HG02885 (cell line): ENCODE results near the gene C6orf47.

Source experiments
- ATAC-seq: cut with Tn5 transposase; IDR thresholded peaks from one replicate; pipeline ENCODE4 v1.9.1; 2021; ENCODE audit warnings: mild to moderate bottlenecking; ENCODE audit not compliant: unreplicated experiment, poor library complexity

C6orf47 gene

GRCh38 chr6:31640612-31641011 is 20.0 kb downstream of the C6orf47 start:
- ATAC-seq, result no peak

- ATAC-seq, result no peak
Observed at GRCh38 chr6:31639449-31639861, 21.1 kb downstream of the C6orf47 start.

- no peak for ATAC-seq
Observed at GRCh38 chr6:31639043-31639442, 21.5 kb downstream of the C6orf47 start.

- ATAC-seq, result no peak
Observed at GRCh38 chr6:31636698-31637596, 23.6 kb downstream of the C6orf47 start.

DNA sequence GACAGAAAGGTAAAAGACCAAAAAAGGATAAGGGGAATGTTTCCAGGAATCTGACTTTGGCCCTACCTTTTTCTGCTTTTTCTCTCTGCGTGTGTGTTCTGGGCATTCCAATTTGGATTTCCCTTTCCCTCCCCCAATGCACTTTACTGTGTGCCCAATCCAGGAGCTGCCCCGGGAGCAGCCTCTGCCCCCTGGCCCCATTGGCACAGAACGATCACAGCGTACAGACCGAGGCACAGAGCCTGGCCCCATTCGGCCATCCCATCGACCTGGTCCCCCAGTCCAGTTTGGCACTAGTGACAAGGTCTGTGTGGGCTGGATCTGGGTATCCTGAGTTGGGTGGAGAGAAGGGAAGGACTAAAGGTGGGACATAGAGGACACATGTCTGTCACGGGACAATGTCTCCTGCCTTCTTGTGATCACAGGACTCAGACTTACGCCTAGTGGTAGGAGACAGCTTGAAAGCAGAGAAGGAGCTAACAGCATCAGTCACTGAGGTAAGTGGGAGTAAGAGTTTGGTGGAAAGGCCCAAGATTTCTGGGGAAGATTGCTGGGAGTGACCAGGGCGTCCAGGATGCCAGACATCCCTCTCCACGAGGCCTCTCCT is 25.5 kb downstream of the C6orf47 start:
- ATAC-seq, result no peak

DNA sequence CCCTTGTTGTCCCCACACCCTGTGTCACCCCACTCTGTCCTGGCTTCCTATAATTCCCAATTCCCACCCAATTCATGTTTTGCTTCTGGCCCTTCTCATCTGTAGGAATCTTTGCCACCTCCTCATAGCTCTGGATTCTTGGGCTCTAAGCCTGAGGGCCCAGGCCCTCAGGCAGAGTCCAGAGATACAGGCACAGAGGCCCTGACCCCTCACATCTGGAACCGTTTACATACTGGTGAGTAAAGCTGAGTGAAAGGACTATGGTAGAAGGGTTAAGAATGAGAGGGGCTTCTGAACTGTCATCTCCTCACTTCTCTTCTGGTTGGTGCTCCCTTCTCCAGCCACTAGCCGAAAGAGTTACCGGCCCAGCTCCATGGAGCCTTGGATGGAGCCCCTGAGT is 26.4 kb downstream of the C6orf47 start:
- ATAC-seq, result no peak

GRCh38 chr6:31633447-31633846 is 27.1 kb downstream of the C6orf47 start:
- no peak for ATAC-seq

DNA sequence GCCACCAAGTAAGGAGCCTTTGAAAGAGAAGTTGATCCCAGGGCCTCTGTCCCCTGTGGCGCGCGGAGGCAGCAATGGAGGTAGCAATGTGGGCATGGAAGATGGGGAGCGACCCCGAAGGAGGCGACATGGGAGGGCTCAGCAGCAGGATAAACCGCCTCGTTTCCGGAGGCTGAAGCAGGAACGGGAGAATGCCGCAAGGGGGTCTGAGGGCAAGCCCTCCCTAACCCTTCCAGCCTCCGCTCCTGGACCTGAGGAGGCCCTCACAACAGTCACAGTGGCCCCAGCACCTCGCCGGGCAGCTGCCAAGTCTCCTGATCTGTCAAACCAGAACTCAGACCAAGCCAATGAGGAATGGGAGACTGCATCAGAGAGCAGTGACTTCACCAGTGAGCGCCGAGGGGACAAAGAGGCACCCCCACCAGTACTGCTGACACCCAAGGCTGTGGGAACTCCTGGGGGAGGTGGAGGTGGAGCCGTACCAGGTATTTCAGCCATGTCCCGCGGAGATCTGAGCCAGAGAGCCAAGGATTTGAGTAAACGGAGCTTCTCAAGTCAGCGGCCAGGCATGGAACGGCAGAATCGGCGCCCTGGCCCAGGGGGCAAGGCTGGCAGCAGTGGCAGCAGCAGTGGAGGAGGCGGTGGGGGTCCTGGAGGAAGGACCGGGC is 28.2 kb downstream of the C6orf47 start:
- ATAC-seq, result no peak

- ATAC-seq, result no peak
Observed at GRCh38 chr6:31631681-31632278, 28.8 kb downstream of the C6orf47 start.

DNA sequence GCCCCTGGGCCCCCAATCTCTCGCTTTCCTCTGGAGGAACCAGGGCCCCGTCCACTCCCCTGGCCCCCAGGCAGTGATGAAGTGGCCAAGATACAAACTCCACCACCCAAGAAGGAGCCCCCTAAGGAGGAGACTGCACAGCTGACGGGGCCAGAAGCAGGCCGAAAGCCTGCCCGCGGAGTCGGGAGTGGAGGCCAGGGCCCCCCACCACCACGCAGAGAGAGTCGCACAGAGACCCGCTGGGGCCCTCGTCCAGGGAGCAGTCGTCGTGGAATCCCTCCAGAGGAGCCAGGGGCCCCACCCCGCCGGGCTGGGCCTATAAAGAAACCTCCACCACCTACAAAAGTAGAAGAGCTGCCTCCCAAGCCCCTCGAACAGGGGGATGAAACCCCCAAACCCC is 29.4 kb downstream of the C6orf47 start:
- ATAC-seq, result no peak

- no peak for ATAC-seq
Observed at GRCh38 chr6:31630177-31630934, 30.2 kb downstream of the C6orf47 start.

- ATAC-seq, result no peak
Observed at GRCh38 chr6:31629014-31629413, 31.6 kb downstream of the C6orf47 start.

DNA sequence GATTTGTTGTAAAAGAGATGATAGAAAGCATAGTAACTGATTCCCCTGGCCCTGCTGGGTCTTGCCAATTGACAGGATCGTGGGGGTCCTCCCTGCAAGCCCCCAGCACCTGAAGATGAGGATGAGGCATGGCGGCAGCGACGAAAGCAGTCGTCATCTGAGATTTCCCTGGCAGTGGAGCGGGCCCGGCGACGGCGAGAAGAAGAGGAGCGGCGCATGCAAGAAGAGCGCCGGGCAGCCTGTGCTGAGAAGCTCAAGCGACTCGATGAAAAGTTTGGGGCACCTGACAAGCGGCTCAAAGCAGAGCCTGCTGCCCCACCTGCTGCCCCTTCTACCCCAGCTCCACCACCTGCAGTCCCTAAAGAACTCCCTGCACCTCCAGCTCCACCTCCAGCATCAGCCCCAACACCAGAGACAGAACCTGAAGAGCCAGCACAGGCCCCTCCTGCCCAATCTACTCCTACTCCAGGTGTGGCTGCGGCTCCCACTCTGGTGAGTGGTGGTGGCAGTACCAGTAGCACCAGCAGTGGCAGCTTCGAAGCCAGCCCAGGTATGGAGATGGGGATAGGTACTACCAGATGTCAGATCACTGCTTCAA is 32.8 kb downstream of the C6orf47 start:
- no peak for ATAC-seq

DNA sequence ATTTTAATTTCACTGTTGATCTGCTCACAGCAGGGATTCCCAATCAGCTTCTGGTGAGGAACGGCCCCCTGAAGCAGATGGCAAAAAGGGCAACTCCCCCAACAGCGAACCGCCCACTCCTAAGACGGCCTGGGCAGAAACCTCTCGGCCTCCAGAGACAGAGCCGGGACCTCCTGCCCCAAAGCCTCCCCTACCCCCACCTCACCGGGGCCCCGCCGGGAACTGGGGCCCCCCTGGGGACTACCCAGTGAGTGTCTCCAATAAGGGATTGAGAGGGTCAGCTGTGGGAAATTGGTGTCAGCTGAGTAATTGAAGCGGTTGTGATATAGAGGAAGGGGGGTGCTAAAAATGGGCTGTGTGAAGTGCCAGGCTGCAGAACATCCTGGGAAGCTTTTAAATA is 33.6 kb downstream of the C6orf47 start:
- ATAC-seq, result no peak

DNA sequence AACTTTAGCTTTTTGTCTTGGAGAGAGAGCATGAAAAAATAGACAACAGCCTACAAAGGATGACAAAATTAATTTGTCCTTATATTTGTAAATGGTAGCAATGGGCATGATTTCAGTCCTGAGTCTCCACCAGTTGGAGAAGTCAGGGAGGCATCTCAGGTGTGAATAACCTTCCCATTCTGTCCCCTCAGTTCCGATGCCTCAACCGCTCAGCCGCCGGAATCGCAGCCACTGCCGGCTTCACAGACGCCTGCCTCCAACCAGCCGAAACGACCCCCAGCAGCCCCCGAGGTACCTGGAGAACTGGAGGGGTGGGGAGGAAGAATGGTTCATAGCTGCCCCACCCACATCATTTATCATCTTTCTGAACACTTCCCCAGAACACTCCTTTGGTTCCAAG is 36.5 kb downstream of the C6orf47 start:
- ATAC-seq, result no peak

- ATAC-seq, result no peak
Observed at GRCh38 chr6:31622684-31623091, 37.9 kb downstream of the C6orf47 start.

- no peak for ATAC-seq
Observed at GRCh38 chr6:31621991-31622390, 38.6 kb downstream of the C6orf47 start.

DNA sequence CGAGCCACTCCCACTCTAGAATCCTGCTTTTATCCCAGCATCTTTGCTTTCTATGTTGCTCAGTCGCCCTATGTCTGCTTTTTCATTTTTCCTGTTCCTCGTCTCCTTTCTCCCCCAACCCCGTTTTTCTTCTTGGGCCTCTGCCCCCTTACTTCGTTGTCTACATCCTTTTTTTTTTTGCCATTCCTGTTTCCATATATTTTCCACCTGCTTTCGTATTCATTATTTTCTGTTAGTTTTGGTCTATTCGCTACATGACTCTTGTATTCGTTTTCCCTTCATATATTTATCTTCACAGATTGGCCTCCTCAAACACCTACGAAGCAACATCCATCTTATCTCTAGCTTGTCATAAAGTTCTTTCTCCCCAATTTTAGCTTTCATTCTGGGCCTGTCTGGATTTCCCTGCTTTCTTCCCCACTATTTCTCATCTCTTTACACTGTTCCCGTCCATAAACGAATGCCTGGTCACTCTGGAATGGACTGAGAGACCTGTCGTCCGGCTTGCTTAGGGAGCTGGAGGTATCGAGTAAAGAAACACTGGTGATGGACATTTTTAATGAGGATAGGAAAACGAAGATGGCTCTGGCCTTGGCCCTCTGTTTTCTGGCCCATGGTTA is 39.1 kb downstream of the C6orf47 start:
- ATAC-seq, result no peak

- ATAC-seq, result peak; percentile 65
Observed at GRCh38 chr6:31620586-31621319, 39.8 kb downstream of the C6orf47 start, which contains the start of gene PRRC2A. PRRC2A (plus strand) TSS chr6:31620715; CDS start chr6:31622790, 2,075 bp downstream.
